ENCODE results near the gene RAD51C.
"Not testable (repeated sequence)": the region's sequence is repeated elsewhere in the genome, so short reads cannot be mapped to it uniquely, and the experiment has no call there.

Gene RAD51C

GRCh38 chr17:58679263-58680037, 13.0 kb upstream of the RAD51C start:
- CTCF ChIA-PET = interaction anchor here (0.6 kb wide), 1 partner anchor 20 kb away, joined by 3 read pairs; no protein-coding TSS in a partner anchor
- peak; percentile 70 for DNase-seq (ENCODE audit: low spot score)
- H3K27ac ChIP-seq = no peak overlapping the region
- POLR2A ChIA-PET (ENCODE audit: low non-redundant PET) = no interaction called here
- TF ChIP-seq CTCF (conservative IDR thresholded peaks at IDR 0.05; ENCODE audit: low read depth) = no peak

- POLR2A ChIA-PET (ENCODE audit: low non-redundant PET) = no interaction called here
- TF ChIP-seq CTCF (conservative IDR thresholded peaks at IDR 0.05; ENCODE audit: low read depth) = no peak
- CTCF ChIA-PET = no interaction called here
- no peak overlapping the region for H3K27ac ChIP-seq
- DNase-seq (ENCODE audit: low spot score) = no peak
Observed at GRCh38 chr17:58680038-58680369, 12.4 kb upstream of the RAD51C start.

GRCh38 chr17:58684003-58684402, 8.4 kb upstream of the RAD51C start:
- no peak for DNase-seq (ENCODE audit: low spot score)
- ChIA-PET CTCF (no interaction called here), POLR2A (ENCODE audit: low non-redundant PET) (no interaction called here)
- TF ChIP-seq CTCF (conservative IDR thresholded peaks at IDR 0.05; ENCODE audit: low read depth) = no peak
- no peak overlapping the region for H3K27ac ChIP-seq

GRCh38 chr17:58684462-58684861, 7.9 kb upstream of the RAD51C start:
- H3K27ac ChIP-seq; POLR2A ChIA-PET (ENCODE audit: low non-redundant PET); DNase-seq (ENCODE audit: low spot score): not testable (repeated sequence)
- CTCF ChIA-PET = interaction anchor here (0.6 kb wide), 1 partner anchor 19 kb away, joined by 4 read pairs; no protein-coding TSS in a partner anchor

- no peak for DNase-seq (ENCODE audit: low spot score)
- TF ChIP-seq CTCF (conservative IDR thresholded peaks at IDR 0.05; ENCODE audit: low read depth) = no peak
- H3K27ac ChIP-seq = no peak overlapping the region
- ChIA-PET CTCF (interaction anchor here (0.6 kb wide), 1 partner anchor 64 kb away, joined by 4 read pairs; no protein-coding TSS in a partner anchor), POLR2A (ENCODE audit: low non-redundant PET) (no interaction called here)
Observed at GRCh38 chr17:58686980-58687379, 5.4 kb upstream of the RAD51C start.

- POLR2A ChIA-PET (ENCODE audit: low non-redundant PET) = no interaction called here
- no peak for DNase-seq (ENCODE audit: low spot score)
- H3K27ac ChIP-seq = no peak overlapping the region
- CTCF ChIA-PET = interaction anchor here (0.6 kb wide), 2 partner anchors 147 to 975 kb away, joined by 3 to 6 read pairs; no protein-coding TSS in a partner anchor
- TF ChIP-seq CTCF (conservative IDR thresholded peaks at IDR 0.05; ENCODE audit: low read depth) = no peak
Observed at GRCh38 chr17:58688521-58688920, 3.9 kb upstream of the RAD51C start.

- POLR2A ChIA-PET (ENCODE audit: low non-redundant PET) = interaction anchor here (0.6 kb wide), 1 partner anchor 31 kb away, joined by 3 read pairs; no protein-coding TSS in a partner anchor
- H3K27ac ChIP-seq; DNase-seq (ENCODE audit: low spot score); CTCF ChIA-PET: not testable (repeated sequence)
Observed at GRCh38 chr17:58690033-58690432, 2.4 kb upstream of the RAD51C start.

Measured in RWPE1 (cell line).